Activated naive CD8-positive, alpha-beta T cell treated with anti-CD3 and anti-CD28 coated beads for 36 hours (primary cell): Measurements from ENCODE around the gene NGF. TPM values are rescaled to one million over a fixed set of nuclear protein-coding genes. Genes with fewer than 3 reads are reported as not detected.

ENCODE experiments used
- DNase-seq: peaks from one replicate; pipeline ENCODE4 v3.0.0; 2021
- H3K27ac Mint-ChIP-seq: one replicate; pipeline ENCODE4 v1.8.0; 2022; ENCODE audit warnings: mild to moderate bottlenecking, moderate library complexity, mixed read lengths
- H3K27me3 Mint-ChIP-seq: one replicate; pipeline ENCODE4 v1.8.0; 2022; ENCODE audit warnings: mild to moderate bottlenecking, mixed read lengths
- H3K36me3 Mint-ChIP-seq: one replicate; pipeline ENCODE4 v1.8.0; 2021; ENCODE audit warnings: mild to moderate bottlenecking, mixed read lengths
- H3K4me1 Mint-ChIP-seq: one replicate; pipeline ENCODE4 v1.8.0; 2021; ENCODE audit warnings: mixed read lengths
- H3K4me3 Mint-ChIP-seq: one replicate; pipeline ENCODE4 v1.8.0; 2022; ENCODE audit warnings: mild to moderate bottlenecking, moderate library complexity, mixed read lengths
- H3K9me3 Mint-ChIP-seq: one replicate; pipeline ENCODE4 v1.8.0; 2022; ENCODE audit warnings: mixed read lengths
- total RNA-seq, 2 experiments: library from RNA; stranded (reverse); gene quantifications; one replicate each; pipeline ENCODE4 v1.2.3, GENCODE V29; 2021

NGF gene
- total RNA-seq, 2 experiments from 2014 or later, result not detected

- H3K27me3 Mint-ChIP-seq, result no peaks in the 10 kb centered on the region
- H3K36me3 Mint-ChIP-seq, result peaks cover 1% of the 10 kb centered on the region
- H3K27ac Mint-ChIP-seq, result no peak overlapping the region
- peaks cover 8% of the 10 kb centered on the region for H3K9me3 Mint-ChIP-seq
- no peak overlapping the region for H3K4me3 Mint-ChIP-seq
- DNase-seq, result no peak
- no peaks in the 10 kb centered on the region for H3K4me1 Mint-ChIP-seq
These were observed 80.5 kb downstream of the NGF start for GRCh38 chr1:115257591-115257990.

DNA sequence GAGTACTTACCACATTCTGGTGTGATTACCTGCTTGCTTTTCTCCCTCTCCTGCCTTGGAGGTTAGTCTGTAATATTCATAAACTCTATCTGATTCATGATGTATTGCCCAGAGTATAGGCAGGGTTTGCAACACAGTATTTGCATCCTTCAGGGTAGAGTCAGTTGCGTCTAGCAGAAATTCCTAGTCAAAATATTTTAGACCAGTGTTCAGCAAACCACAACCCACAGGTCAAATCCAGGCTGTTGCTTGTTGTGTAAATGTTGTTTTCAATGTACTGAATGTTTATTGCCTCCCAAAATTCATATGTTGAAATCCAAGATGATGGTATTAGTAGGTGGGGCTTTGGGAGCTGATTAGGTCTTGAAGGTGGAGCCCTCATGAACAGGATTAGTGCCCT lies 82.9 kb downstream of the NGF start:
- H3K27ac Mint-ChIP-seq, result no peak overlapping the region
- H3K36me3 Mint-ChIP-seq, result peaks cover 1% of the 10 kb centered on the region
- H3K4me3 Mint-ChIP-seq, result no peak overlapping the region
- H3K9me3 Mint-ChIP-seq, result peaks cover 8% of the 10 kb centered on the region
- no peaks in the 10 kb centered on the region for H3K4me1 Mint-ChIP-seq
- no peak for DNase-seq
- no peaks in the 10 kb centered on the region for H3K27me3 Mint-ChIP-seq

DNA sequence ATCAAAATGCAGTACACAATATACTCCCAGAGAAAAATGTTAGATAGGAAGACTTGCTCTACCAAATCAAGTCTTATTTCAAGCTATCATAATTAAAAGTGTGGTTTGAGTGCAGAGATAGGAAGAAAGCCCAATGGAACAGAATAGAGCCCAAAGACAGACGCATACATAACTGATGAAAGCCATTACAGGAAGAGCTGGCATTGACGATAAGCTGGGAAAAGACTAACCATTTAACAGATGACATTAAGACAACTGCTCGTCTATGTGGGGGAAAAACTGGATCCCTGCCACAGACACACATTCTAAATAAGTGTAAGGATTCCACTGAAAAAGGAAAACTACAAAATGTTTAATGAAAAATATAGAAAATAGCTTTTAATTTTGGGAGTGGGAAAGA lies 85.5 kb downstream of the NGF start:
- Mint-ChIP-seq H3K27me3 (peaks cover 18% of the 10 kb centered on the region), H3K36me3 (peaks cover 1% of the 10 kb centered on the region), H3K4me3 (no peak overlapping the region), H3K4me1 (no peaks in the 10 kb centered on the region), H3K27ac (no peak overlapping the region), H3K9me3 (peaks cover 4% of the 10 kb centered on the region)
- no peak for DNase-seq

DNA sequence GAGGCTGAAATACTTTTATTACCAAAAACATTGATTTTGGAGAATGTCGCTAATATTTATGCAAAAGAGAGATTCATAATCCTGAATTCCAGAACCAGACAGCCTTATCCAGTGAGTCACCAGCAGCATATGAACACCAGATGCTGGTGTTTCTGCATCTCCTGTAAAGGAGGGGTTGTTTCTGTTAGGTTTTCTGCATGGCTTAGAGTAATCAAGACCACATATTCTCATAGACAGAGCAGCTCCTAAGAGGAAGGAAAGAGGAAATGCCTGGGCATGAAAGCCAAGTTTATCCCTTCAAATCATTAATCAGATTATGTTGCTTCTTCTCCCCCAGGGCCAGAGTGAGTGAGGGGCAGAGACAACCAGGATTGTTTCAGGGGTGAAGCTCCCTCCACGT lies 86.2 kb downstream of the NGF start:
- Mint-ChIP-seq H3K4me3 (no peak overlapping the region), H3K9me3 (peaks cover 4% of the 10 kb centered on the region), H3K36me3 (peaks cover 1% of the 10 kb centered on the region), H3K27me3 (peaks cover 18% of the 10 kb centered on the region), H3K4me1 (no peaks in the 10 kb centered on the region), H3K27ac (no peak overlapping the region)
- no peak for DNase-seq

- H3K36me3 Mint-ChIP-seq, result peaks cover 1% of the 10 kb centered on the region
- peaks cover 4% of the 10 kb centered on the region for H3K9me3 Mint-ChIP-seq
- no peak overlapping the region for H3K27ac Mint-ChIP-seq
- no peaks in the 10 kb centered on the region for H3K4me1 Mint-ChIP-seq
- H3K4me3 Mint-ChIP-seq, result no peak overlapping the region
- DNase-seq, result no peak
- peaks cover 18% of the 10 kb centered on the region for H3K27me3 Mint-ChIP-seq
These were observed 86.7 kb downstream of the NGF start for GRCh38 chr1:115251340-115251748.

DNA sequence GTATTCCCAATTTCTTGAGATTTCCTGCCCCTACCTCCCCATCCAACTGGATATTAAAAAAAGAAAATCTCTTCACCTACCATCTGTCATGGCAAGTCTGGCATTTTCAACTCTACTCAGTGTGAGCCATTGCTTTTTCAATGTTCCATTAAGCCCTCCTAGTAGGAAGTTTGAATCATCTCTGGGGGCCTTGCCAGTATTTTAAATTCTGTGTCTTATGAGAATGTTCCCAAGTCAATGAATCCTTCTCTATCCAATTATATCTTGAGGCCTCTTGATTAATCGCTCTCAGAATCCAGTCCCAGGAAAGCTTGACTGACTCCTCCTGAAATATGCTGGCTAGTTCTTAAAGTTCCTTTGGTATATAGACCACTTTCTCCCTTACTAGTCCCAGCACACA lies 91.5 kb downstream of the NGF start:
- Mint-ChIP-seq H3K36me3 (no peaks in the 10 kb centered on the region), H3K27ac (no peak overlapping the region), H3K9me3 (peaks cover 7% of the 10 kb centered on the region), H3K4me1 (no peaks in the 10 kb centered on the region), H3K4me3 (no peak overlapping the region), H3K27me3 (peaks cover 33% of the 10 kb centered on the region)
- DNase-seq, result no peak

DNA sequence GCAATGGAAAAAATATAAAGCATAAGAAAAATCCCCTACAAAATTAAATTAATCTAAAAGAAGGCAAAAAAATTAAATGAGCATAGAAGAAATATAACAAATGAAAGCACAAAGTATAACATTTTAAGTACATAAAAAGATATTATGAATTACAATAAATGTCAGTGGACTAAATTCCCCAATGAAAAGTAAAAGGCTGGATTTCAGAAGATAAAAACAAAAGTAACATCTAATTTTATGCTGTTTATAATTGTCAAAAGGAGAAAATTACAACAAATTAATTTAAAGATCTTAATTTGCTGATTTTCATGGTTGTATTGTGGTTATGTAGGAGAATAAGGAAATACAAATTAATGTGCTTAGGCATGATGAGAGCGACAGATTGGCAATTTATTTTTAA lies 92.8 kb downstream of the NGF start:
- H3K4me1 Mint-ChIP-seq, result no peaks in the 10 kb centered on the region
- H3K36me3 Mint-ChIP-seq, result no peaks in the 10 kb centered on the region
- no peak overlapping the region for H3K4me3 Mint-ChIP-seq
- H3K27me3 Mint-ChIP-seq, result peaks cover 38% of the 10 kb centered on the region
- no peak overlapping the region for H3K27ac Mint-ChIP-seq
- no peak for DNase-seq
- peaks cover 7% of the 10 kb centered on the region for H3K9me3 Mint-ChIP-seq

GRCh38 chr1:115242543-115242942 lies 95.5 kb downstream of the NGF start:
- H3K27me3 Mint-ChIP-seq, result peaks cover 20% of the 10 kb centered on the region
- H3K36me3 Mint-ChIP-seq, result no peaks in the 10 kb centered on the region
- no peaks in the 10 kb centered on the region for H3K4me1 Mint-ChIP-seq
- no peak overlapping the region for H3K27ac Mint-ChIP-seq
- DNase-seq, result no peak
- peaks cover 3% of the 10 kb centered on the region for H3K9me3 Mint-ChIP-seq
- no peak overlapping the region for H3K4me3 Mint-ChIP-seq

GRCh38 chr1:115241309-115241708 lies 96.7 kb downstream of the NGF start:
- Mint-ChIP-seq H3K4me1 (no peaks in the 10 kb centered on the region), H3K9me3 (peaks cover 3% of the 10 kb centered on the region), H3K27ac (no peak overlapping the region), H3K27me3 (peaks cover 20% of the 10 kb centered on the region), H3K4me3 (no peak overlapping the region), H3K36me3 (no peaks in the 10 kb centered on the region)
- DNase-seq, result no peak

GRCh38 chr1:115240297-115240696 lies 97.8 kb downstream of the NGF start:
- H3K4me1 Mint-ChIP-seq, result no peaks in the 10 kb centered on the region
- DNase-seq, result no peak
- no peak overlapping the region for H3K27ac Mint-ChIP-seq
- H3K4me3 Mint-ChIP-seq, result no peak overlapping the region
- H3K27me3 Mint-ChIP-seq, result peaks cover 20% of the 10 kb centered on the region
- no peaks in the 10 kb centered on the region for H3K36me3 Mint-ChIP-seq
- peaks cover 3% of the 10 kb centered on the region for H3K9me3 Mint-ChIP-seq

- H3K9me3 Mint-ChIP-seq, result no peaks in the 10 kb centered on the region
- no peaks in the 10 kb centered on the region for H3K4me1 Mint-ChIP-seq
- no peaks in the 10 kb centered on the region for H3K36me3 Mint-ChIP-seq
- H3K27ac Mint-ChIP-seq, result no peak overlapping the region
- peaks cover 20% of the 10 kb centered on the region for H3K27me3 Mint-ChIP-seq
- DNase-seq, result no peak
- H3K4me3 Mint-ChIP-seq, result no peak overlapping the region
These were observed 98.6 kb downstream of the NGF start for GRCh38 chr1:115239426-115239825.

DNA sequence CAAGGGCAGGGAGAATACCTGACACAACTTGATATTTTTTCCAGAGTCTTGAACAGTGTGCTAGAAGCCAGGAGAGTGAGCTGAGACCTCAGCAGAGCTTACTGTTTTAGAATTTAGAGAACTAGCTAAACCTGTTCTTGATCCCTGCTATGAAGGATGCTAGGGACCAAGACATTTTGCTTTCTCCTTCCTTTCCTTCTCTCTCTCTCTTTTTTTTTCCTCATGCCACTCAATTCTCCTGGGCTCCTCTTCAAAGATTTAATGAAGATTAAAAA lies 99.0 kb downstream of the NGF start:
- H3K4me1 Mint-ChIP-seq, result no peaks in the 10 kb centered on the region
- H3K9me3 Mint-ChIP-seq, result no peaks in the 10 kb centered on the region
- no peak for DNase-seq
- H3K4me3 Mint-ChIP-seq, result no peak overlapping the region
- peaks cover 16% of the 10 kb centered on the region for H3K27me3 Mint-ChIP-seq
- no peaks in the 10 kb centered on the region for H3K36me3 Mint-ChIP-seq
- H3K27ac Mint-ChIP-seq, result no peak overlapping the region

DNA sequence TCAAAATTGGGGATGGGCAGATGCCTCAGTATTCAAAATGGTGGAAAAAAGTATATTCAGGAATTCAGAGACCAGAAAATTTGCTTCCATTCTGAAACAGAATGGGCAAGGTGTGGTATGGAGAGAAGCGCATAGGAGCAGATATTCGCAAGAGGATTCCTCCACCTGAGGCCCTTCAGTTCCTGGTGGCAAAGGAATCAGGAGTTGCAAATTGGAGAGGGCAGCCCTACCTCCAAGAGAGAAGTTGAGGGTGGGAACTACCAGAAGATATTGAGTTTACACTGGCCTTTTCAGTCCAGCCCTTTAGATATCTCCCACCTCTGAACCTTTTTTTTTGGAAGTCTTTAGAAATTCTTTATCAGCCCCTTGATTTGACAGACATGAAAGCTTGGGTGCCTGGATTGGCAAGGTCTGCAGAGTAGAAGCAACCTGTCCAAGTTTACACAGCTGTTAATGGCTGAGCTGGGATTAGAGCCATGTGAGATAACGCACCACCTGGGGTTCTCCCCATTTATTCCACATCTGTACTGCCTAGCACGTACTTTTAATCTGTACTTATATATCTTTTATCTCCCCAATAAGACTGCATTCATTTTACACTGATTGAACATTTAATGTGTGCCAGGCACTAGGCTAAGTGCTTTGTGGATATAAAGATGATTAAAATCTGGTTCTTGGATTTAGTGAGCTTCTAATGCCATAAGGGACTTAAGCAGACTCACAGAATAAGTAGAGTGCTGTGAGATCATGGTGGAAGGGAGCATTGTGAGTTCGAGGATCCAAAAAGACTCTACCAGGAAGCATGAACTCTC lies 99.5 kb downstream of the NGF start:
- Mint-ChIP-seq H3K27me3 (peaks cover 15% of the 10 kb centered on the region), H3K4me1 (no peaks in the 10 kb centered on the region), H3K4me3 (no peak overlapping the region), H3K36me3 (no peaks in the 10 kb centered on the region), H3K9me3 (no peaks in the 10 kb centered on the region), H3K27ac (no peak overlapping the region)
- no peak for DNase-seq

GRCh38 chr1:115237507-115237906 lies 100.5 kb downstream of the NGF start:
- H3K36me3 Mint-ChIP-seq, result no peaks in the 10 kb centered on the region
- no peak overlapping the region for H3K4me3 Mint-ChIP-seq
- H3K4me1 Mint-ChIP-seq, result no peaks in the 10 kb centered on the region

DNA sequence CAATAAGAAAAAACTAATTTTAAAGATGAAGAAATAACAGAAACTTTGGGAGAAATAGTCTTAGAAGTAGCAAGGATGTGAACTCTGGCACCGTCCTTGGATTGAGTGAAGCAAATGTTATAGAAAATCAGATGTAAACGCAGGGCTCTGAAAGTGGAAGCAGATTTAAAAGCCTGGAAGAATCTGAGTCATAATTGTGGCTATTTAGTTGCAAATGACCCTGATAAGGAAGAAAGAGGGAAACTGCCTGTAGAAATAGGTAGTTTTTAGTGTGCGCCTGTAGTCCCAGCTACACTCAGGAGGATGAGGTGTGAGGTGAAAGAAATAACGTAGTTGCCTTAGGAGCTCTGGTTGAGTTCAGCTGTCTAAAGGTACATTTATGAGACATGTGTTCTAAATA lies 101.0 kb downstream of the NGF start:
- H3K27ac Mint-ChIP-seq, result no peak overlapping the region
- no peaks in the 10 kb centered on the region for H3K36me3 Mint-ChIP-seq
- peaks cover 10% of the 10 kb centered on the region for H3K27me3 Mint-ChIP-seq
- no peaks in the 10 kb centered on the region for H3K4me1 Mint-ChIP-seq
- H3K4me3 Mint-ChIP-seq, result no peak overlapping the region
- no peaks in the 10 kb centered on the region for H3K9me3 Mint-ChIP-seq
- DNase-seq, result no peak

More at GRCh38 chr1:115237507-115237906, 100.5 kb downstream of the NGF start:
- no peak for DNase-seq
- H3K27me3 Mint-ChIP-seq, result peaks cover 11% of the 10 kb centered on the region
- H3K9me3 Mint-ChIP-seq, result no peaks in the 10 kb centered on the region
- no peak overlapping the region for H3K27ac Mint-ChIP-seq
